Panc1 (cell line): ENCODE results near the gene CCNJL. TPM values are rescaled to one million over a fixed set of nuclear protein-coding genes. Genes with fewer than 3 reads are reported as not detected.

Experiments
- ATAC-seq: fragments of 200-7000 bp; cut with Tn5 transposase; 2 replicates; pipeline ENCODE4 v1.9.1; 2020; ENCODE audit warnings: mild to moderate bottlenecking, moderate library complexity
- BruUV-seq: library from RNA; stranded (reverse); fragments of 400-500 nt; replicated peaks from 2 replicates; lab custom pipeline; 2021; lab: Mats Ljungman, UMichigan
- CTCF ChIA-PET: fragments of 300-600 bp; sonication (Branson Sonifier 250); formaldehyde crosslinking; loops from one replicate; lab custom pipeline; 2022; ENCODE audit warnings: antibody characterized with exemption; lab: Charles Lee
- POLR2A ChIA-PET: fragments of 300-600 bp; sonication (Branson Sonifier 250); formaldehyde crosslinking; loops from one replicate; lab custom pipeline; 2022; ENCODE audit warnings: antibody characterized with exemption; lab: Charles Lee
- DNase-seq: peaks from one replicate; pipeline ENCODE4 v3.0.0-alpha.2; 2010; ENCODE audit warnings: low read depth, low spot score
- H3K27ac ChIP-seq: 2 replicates; pipeline ENCODE4 v1.5.1; 2011; ENCODE audit warnings: mild to moderate bottlenecking, low read length, inconsistent platforms
- H3K27me3 ChIP-seq: fragments of 200-500 bp; sonication (Bioruptor generic); 2 replicates; pipeline ENCODE4 v1.6.0; 2014; ENCODE audit warnings: low read length, inconsistent platforms; ENCODE audit not compliant: control insufficient read depth, insufficient read depth
- H3K36me3 ChIP-seq: fragments of 200-500 bp; sonication (Bioruptor generic); 2 replicates; pipeline ENCODE4 v1.5.1; 2014; ENCODE audit warnings: inconsistent platforms, mild to moderate bottlenecking, low read length, moderate library complexity; ENCODE audit not compliant: control insufficient read depth, insufficient read depth
- H3K4me1 ChIP-seq: 2 replicates; pipeline ENCODE4 v1.5.1; 2011; ENCODE audit warnings: inconsistent platforms, mild to moderate bottlenecking, low read length, moderate library complexity; ENCODE audit not compliant: control insufficient read depth, insufficient read depth
- H3K4me3 ChIP-seq, 2 experiments: 2 replicates each; pipeline ENCODE4 v1.5.1; 2011 to 2012; ENCODE audit warnings: low read depth in 2 of 2, low read length in 2 of 2, mild to moderate bottlenecking in 2 of 2, inconsistent platforms in 1 of 2, moderate library complexity in 1 of 2
- H3K9me3 ChIP-seq: fragments of 200-500 bp; sonication (Bioruptor generic); 2 replicates; pipeline ENCODE4 v1.5.1; 2014; ENCODE audit warnings: low read depth, mild to moderate bottlenecking, inconsistent platforms, low read length, moderate library complexity; ENCODE audit not compliant: control insufficient read depth, insufficient read depth
- CTCF ChIP-seq: fragments of 450-650 bp; IDR thresholded peaks from 2 replicates; pipeline ENCODE4 v1.5.1; 2017; ENCODE audit warnings: mild to moderate bottlenecking
- POLR2AphosphoS5 ChIP-seq: IDR thresholded peaks from 2 replicates; pipeline ENCODE4 v1.6.1; 2012; ENCODE audit warnings: mild to moderate bottlenecking, low read depth, low read length, moderate library complexity
- REST ChIP-seq, 2 experiments: IDR thresholded peaks; 2 replicates each; pipeline ENCODE4 v1.6.1; 2011 to 2012; ENCODE audit warnings: low read depth in 2 of 2, control low read depth in 1 of 2, low read length in 1 of 2, mild to moderate bottlenecking in 1 of 2, moderate library complexity in 1 of 2; ENCODE audit not compliant: insufficient read depth in 1 of 2
- SIN3A ChIP-seq: IDR thresholded peaks from 2 replicates; pipeline ENCODE4 v1.6.1; 2012; ENCODE audit warnings: low read depth, mild to moderate bottlenecking, low read length, moderate library complexity, borderline replicate concordance; ENCODE audit not compliant: insufficient read depth
- TCF7L2 ChIP-seq: IDR thresholded peaks from 2 replicates; pipeline ENCODE4 v1.6.1; 2011; ENCODE audit warnings: mild to moderate bottlenecking, low read depth, low read length, inconsistent platforms
- in situ Hi-C: cut with HindIII; loops from 2 replicates; pipeline ENCODE4 v1.10.0; 2016; ENCODE audit warnings: low sequenced_read_pairs, low pct_unique_long_range_greater_than_20kb
- intact Hi-C: fragments of 100-400 bp; cut with micrococcal nuclease; formaldehyde crosslinking; loops from one replicate; pipeline ENCODE4 v1.10.0; 2022; ENCODE audit not compliant: unreplicated experiment
- total RNA-seq: library from RNA; stranded (reverse); gene quantifications from one replicate; pipeline ENCODE4 v1.2.1, GENCODE V29; 2021; ENCODE audit not compliant: unreplicated experiment

Gene CCNJL
- total RNA-seq, 1 experiment from 2014 or later, result 35.0 TPM

GRCh38 chr5:160269017-160269416 is 43.3 kb downstream of the CCNJL start:
- ATAC-seq, result no peak
- peaks cover 6% of the 10 kb centered on the region; the same call in 1 of the 2 replicates for H3K36me3 ChIP-seq
- intact Hi-C loops (no loop called here), in situ Hi-C loops (no loop called here)
- ChIA-PET CTCF (no interaction called here), POLR2A (no interaction called here)
- H3K27me3 ChIP-seq, result no peaks in the 10 kb centered on the region
- no peak overlapping the region for H3K4me3 ChIP-seq
- no TSS peak for BruUV-seq
- DNase-seq, result no peak
- H3K9me3 ChIP-seq, result no peaks in the 10 kb centered on the region
- H3K27ac ChIP-seq, result no peak overlapping the region
- TF ChIP-seq CTCF (no peak), REST (IDR thresholded peaks at IDR 0.05; ENCODE audit: insufficient read depth in 1 of 2, low read depth in 2 of 2, low read length in 1 of 2) (no peak), TCF7L2 (no peak), POLR2AphosphoS5 (no peak)
- no peaks in the 10 kb centered on the region; the same call in 1 of the 2 replicates for H3K4me1 ChIP-seq

GRCh38 chr5:160268121-160268520 is 44.2 kb downstream of the CCNJL start:
- ChIA-PET POLR2A (no interaction called here), CTCF (no interaction called here)
- H3K27ac ChIP-seq, result no peak overlapping the region
- H3K4me3 ChIP-seq, result no peak overlapping the region
- BruUV-seq, result no TSS peak
- H3K9me3 ChIP-seq, result no peaks in the 10 kb centered on the region
- no peak for ATAC-seq
- intact Hi-C loops (no loop called here), in situ Hi-C loops (no loop called here)
- no peaks in the 10 kb centered on the region for H3K27me3 ChIP-seq
- no peak for DNase-seq
- TF ChIP-seq CTCF, result no peak
- no peak for TF ChIP-seq REST (IDR thresholded peaks at IDR 0.05; ENCODE audit: insufficient read depth in 1 of 2, low read depth in 2 of 2, low read length in 1 of 2)
- TF ChIP-seq TCF7L2, result no peak
- no peak for TF ChIP-seq POLR2AphosphoS5
- no peak for TF ChIP-seq SIN3A
- H3K36me3 ChIP-seq, result peaks cover 6% of the 10 kb centered on the region; the same call in 1 of the 2 replicates
- no peaks in the 10 kb centered on the region; the same call in 1 of the 2 replicates for H3K4me1 ChIP-seq
